HEK293T (cell line): ENCODE results near the gene ATP9A.

Experiments
- ELF4 ChIP-seq: fragments of 450-650 bp; IDR thresholded peaks from 2 replicates; pipeline ENCODE4 v1.6.1; 2017; ENCODE audit warnings: antibody characterized with exemption
- FOXK2 ChIP-seq: fragments of 450-650 bp; IDR thresholded peaks from 2 replicates; pipeline ENCODE4 v1.6.1; 2016; ENCODE audit warnings: mild to moderate bottlenecking
- SP1 ChIP-seq: fragments of 450-650 bp; IDR thresholded peaks from 2 replicates; pipeline ENCODE4 v1.6.1; 2017

DNA sequence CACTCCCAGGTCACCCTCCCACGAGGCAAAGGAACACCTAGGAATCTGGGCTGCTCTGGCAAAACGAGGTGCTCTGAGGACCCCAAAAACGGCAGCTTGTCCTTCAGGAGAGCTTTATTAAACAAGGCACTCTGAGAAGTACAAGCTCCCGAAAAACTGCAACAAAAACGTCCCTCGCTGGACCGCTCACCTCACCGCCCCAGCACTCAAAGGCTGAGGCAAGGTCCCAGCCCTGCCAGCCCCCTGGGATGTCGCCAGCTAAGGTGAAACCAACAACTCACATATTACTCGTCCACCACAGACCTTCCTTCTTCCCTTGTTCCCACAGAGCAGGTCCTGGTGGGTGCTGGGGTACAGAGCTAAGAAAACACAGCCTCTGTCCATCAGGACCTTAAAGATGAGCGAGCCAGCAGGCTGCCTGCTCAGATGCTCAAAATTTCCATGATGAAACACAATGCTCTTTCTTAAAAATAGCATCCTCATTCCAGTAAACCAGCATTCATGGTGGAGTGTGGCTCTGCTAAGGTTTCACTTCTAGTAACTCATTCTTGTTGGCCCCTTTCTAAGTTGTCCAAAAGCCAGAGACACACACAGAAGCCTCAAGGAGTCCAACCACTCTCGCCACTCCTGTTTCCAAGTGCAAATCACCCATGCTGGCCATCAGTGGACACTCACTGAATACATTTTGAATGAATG is 35.9 kb downstream of the ATP9A start:
- TF ChIP-seq ELF4 (no peak), FOXK2 (no peak), SP1 (no peak)
